ENCODE results near the gene GABBR2. TPM values are rescaled to one million over a fixed set of nuclear protein-coding genes. Genes with fewer than 3 reads are reported as not detected.

The GABBR2 gene
- total and polyA plus RNA-seq, 8 donors = 0.41 to 2.3 (median 0.79) TPM

DNA sequence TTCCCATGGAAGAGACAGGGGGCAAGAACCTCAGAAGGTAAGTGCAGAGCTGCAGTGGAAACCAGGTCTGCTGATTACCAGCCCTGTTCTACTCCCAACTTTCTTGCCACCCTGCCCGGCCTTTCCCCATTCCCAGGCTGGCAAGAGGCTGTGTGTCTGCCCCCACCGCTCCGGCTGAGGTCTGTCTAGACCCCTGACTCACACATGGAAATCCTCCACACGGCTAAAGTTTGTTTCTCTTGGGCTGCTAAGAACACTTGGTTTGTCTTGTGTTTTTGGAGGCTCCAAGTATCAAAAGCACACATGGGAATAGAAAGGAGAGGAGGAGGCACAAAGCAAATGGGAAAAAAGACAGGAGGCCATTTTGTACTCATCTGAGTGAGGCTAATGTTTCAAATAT is 168.3 kb downstream of the GABBR2 start:
- no peak overlapping the region for H3K4me3 ChIP-seq
- H3K27me3 ChIP-seq = no peaks in the 10 kb centered on the region
- no peak for DNase-seq
- TF ChIP-seq, protein P1, sequence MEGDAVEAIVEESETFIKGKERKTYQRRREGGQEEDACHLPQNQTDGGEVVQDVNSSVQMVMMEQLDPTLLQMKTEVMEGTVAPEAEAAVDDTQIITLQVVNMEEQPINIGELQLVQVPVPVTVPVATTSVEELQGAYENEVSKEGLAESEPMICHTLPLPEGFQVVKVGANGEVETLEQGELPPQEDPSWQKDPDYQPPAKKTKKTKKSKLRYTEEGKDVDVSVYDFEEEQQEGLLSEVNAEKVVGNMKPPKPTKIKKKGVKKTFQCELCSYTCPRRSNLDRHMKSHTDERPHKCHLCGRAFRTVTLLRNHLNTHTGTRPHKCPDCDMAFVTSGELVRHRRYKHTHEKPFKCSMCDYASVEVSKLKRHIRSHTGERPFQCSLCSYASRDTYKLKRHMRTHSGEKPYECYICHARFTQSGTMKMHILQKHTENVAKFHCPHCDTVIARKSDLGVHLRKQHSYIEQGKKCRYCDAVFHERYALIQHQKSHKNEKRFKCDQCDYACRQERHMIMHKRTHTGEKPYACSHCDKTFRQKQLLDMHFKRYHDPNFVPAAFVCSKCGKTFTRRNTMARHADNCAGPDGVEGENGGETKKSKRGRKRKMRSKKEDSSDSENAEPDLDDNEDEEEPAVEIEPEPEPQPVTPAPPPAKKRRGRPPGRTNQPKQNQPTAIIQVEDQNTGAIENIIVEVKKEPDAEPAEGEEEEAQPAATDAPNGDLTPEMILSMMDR (IDR thresholded peaks at IDR 0.05) = no peak
- H3K9me3 ChIP-seq = no peaks in the 10 kb centered on the region
- no peaks in the 10 kb centered on the region for H3K4me1 ChIP-seq
- ATAC-seq = no peak
- H3K36me3 ChIP-seq = no peaks in the 10 kb centered on the region
- intact Hi-C loops (cut with DNase I) = no loop called here
- H3K27ac ChIP-seq = no peak overlapping the region

DNA sequence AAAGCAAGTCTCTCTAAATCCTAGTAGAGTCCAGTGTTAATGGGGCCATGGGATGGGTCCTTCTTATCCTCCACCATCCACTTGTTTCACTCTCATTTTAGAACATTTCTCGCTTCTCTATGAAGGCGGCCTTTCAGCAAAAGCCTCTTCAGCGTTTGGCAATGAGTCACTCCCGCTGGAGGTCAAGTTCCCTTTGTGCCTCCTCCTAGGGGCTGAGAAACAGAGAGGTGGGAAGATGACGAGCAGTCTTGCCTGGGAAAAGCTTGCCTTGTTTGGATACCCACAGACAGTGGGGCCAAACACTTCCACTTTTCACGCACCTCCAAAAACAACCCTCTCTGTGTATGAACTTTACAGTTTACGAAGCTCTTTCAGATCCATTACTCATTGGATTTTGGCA is 168.8 kb downstream of the GABBR2 start:
- intact Hi-C loops (cut with DNase I) = loop anchor here in 1 of 2 donors (10.0 kb wide), 1 partner anchor 255 kb away; the partner anchor contains the start of gene ANKS6

DNA sequence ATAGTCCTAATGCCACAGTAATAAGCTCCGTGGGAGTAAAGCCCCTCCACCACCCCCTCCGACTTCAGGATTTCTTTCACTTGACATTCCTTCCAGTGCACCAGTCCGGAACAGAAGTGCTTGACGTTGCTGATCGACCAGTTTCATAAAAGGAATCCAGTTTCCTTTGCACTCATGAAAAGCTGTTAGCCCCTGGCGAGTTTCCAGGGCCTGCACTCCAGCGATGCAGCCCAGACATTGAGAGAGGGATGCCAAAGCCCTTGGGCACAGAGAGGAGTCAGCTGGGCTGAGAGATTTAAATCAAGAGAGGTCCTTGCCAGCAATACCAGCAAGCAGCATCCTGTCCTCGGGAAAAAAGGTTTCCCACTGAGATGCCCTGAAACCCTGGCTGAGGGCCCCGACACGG is 170.1 kb downstream of the GABBR2 start:
- Histone ChIP-seq H3K4me1 (no peaks in the 10 kb centered on the region), H3K27ac (no peak overlapping the region), H3K9me3 (no peaks in the 10 kb centered on the region), H3K36me3 (no peaks in the 10 kb centered on the region), H3K27me3 (no peaks in the 10 kb centered on the region), H3K4me3 (no peak overlapping the region)
- ATAC-seq (peak; percentile 87), DNase-seq (peak in 3 of 4 donors; percentile 14 to 71 (median 69))
- intact Hi-C loops (cut with DNase I) = loop anchor here in 1 of 2 donors (10.0 kb wide), 1 partner anchor 256 kb away; the partner anchor contains the start of gene ANKS6
- TF ChIP-seq, protein P1 (IDR thresholded peaks at IDR 0.05) = no peak

More for the DNA sequence above, 168.8 kb downstream of the GABBR2 start:
- no peak overlapping the region for H3K27ac ChIP-seq
- no peaks in the 10 kb centered on the region for H3K4me1 ChIP-seq
- H3K36me3 ChIP-seq = no peaks in the 10 kb centered on the region
- TF ChIP-seq, protein P1 (IDR thresholded peaks at IDR 0.05) = no peak
- no peaks in the 10 kb centered on the region for H3K9me3 ChIP-seq
- no peaks in the 10 kb centered on the region for H3K27me3 ChIP-seq
- no peak overlapping the region for H3K4me3 ChIP-seq
- DNase-seq (no peak), ATAC-seq (no peak)

DNA sequence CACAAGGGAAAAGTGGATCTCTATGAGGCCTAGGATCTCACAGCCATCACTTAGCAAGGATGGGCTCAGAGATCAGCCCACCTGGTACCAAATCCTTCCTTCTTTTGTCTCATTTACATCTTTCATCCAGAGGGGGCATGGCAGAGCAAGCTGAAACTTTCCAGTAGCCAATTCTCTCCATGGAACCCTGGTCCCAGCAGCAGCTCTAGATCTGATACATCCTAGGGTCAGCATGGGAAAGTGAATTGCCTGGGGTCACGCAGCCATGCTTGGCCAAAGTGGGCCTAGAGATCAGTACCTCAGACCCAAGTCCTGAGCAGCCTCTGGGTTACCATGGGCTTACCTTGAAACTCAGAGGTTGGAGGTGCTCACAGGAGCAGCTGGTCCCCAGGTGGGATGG is 170.5 kb downstream of the GABBR2 start:
- no peaks in the 10 kb centered on the region for H3K36me3 ChIP-seq
- TF ChIP-seq, protein P1 (IDR thresholded peaks at IDR 0.05) = no peak
- no peak overlapping the region for H3K27ac ChIP-seq
- no peaks in the 10 kb centered on the region for H3K4me1 ChIP-seq
- no peaks in the 10 kb centered on the region for H3K27me3 ChIP-seq
- no peak for ATAC-seq
- H3K9me3 ChIP-seq = no peaks in the 10 kb centered on the region
- H3K4me3 ChIP-seq = no peak overlapping the region
- intact Hi-C loops (cut with DNase I) = loop anchor here in 1 of 2 donors (10.0 kb wide), 1 partner anchor 257 kb away; the partner anchor contains the start of gene ANKS6
- no peak for DNase-seq

DNA sequence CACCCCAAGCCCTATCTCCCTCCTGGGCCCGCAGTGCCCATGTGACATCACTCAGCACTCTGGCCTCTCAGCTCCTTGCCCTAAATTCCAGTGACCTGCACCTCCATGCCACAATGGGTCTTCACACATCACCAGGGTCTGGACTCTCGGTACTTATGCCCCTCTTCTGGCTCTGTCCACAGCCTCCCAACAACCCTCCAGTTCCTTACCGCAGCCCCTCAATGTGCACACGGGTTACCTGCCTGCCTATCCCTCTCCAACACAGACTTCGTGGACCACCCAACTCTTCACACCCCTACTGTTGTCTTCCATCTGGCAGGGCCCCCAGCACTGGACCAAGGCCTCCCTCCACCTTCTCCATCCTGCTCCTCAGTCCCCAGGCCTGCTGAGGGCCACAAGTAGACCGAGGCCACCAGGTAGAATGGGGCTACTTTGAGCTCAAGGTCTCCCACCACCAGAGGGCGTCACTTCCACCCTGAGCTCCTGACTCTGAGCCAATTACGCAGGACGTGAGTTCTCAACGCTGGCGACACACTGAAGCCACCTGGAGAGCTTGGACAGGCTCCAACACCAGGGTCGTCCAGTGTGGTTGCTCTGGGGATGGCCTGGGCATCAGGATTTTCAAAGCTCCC is 172.1 kb downstream of the GABBR2 start:
- ATAC-seq (no peak), DNase-seq (no peak)
- no peak overlapping the region for H3K27ac ChIP-seq
- no peaks in the 10 kb centered on the region for H3K36me3 ChIP-seq
- TF ChIP-seq, protein P1 (IDR thresholded peaks at IDR 0.05) = no peak
- no peaks in the 10 kb centered on the region for H3K9me3 ChIP-seq
- H3K4me3 ChIP-seq = no peak overlapping the region
- H3K27me3 ChIP-seq = no peaks in the 10 kb centered on the region
- no peaks in the 10 kb centered on the region for H3K4me1 ChIP-seq
- intact Hi-C loops (cut with DNase I) = loop anchor here in 1 of 2 donors (10.0 kb wide), 1 partner anchor 258 kb away; the partner anchor contains the start of gene ANKS6

Measured in left lung (tissue), 10 donors.